ENCODE measurements around the gene ATP8B1. TPM values are rescaled to one million over a fixed set of nuclear protein-coding genes. Genes with fewer than 3 reads are reported as not detected.

ATP8B1 gene
- total RNA-seq, 2 experiments from 2014 or later = 0.18 to 0.38 TPM

GRCh38 chr18:57640749-57641148 is 162.4 kb downstream of the ATP8B1 start:
- Mint-ChIP-seq H3K9me3 (peaks cover 4% of the 10 kb centered on the region), H3K4me3 (no peak overlapping the region), H3K36me3 (ENCODE audit: low read depth) (peaks cover 36% of the 10 kb centered on the region), H3K27ac (no peak overlapping the region), H3K27me3 (no peaks in the 10 kb centered on the region), H3K4me1 (ENCODE audit: low read depth) (peaks cover 27% of the 10 kb centered on the region)
- peak; percentile 24 for ATAC-seq
- no peak for TF ChIP-seq CTCF (IDR thresholded peaks at IDR 0.05)
- ChIA-PET CTCF (no interaction called here), POLR2A (no interaction called here)
- DNase-seq = no peak
- intact Hi-C loops (cut with micrococcal nuclease) = no loop called here

- ATAC-seq (no peak), DNase-seq (no peak)
- Mint-ChIP-seq H3K4me3 (no peak overlapping the region), H3K36me3 (ENCODE audit: low read depth) (peaks cover 36% of the 10 kb centered on the region), H3K27ac (no peak overlapping the region), H3K27me3 (no peaks in the 10 kb centered on the region), H3K9me3 (peaks cover 4% of the 10 kb centered on the region), H3K4me1 (ENCODE audit: low read depth) (peaks cover 30% of the 10 kb centered on the region)
- ChIA-PET CTCF (no interaction called here), POLR2A (no interaction called here)
- no peak for TF ChIP-seq CTCF (IDR thresholded peaks at IDR 0.05)
- intact Hi-C loops (cut with micrococcal nuclease) = no loop called here
Observed at GRCh38 chr18:57640236-57640635, 162.9 kb downstream of the ATP8B1 start.

GRCh38 chr18:57635003-57635822 is 167.9 kb downstream of the ATP8B1 start:
- H3K4me3 Mint-ChIP-seq = no peak overlapping the region
- ATAC-seq = no peak
- ChIA-PET POLR2A (no interaction called here), CTCF (interaction anchor here (1.6 to 1.7 kb wide), 2 partner anchors 225 to 247 kb away, joined by 4 to 6 read pairs; no protein-coding TSS in a partner anchor)
- intact Hi-C loops (cut with micrococcal nuclease) = no loop called here
- peaks cover 20% of the 10 kb centered on the region for H3K4me1 Mint-ChIP-seq (ENCODE audit: low read depth)
- TF ChIP-seq CTCF (IDR thresholded peaks at IDR 0.05) = no peak
- H3K27me3 Mint-ChIP-seq = no peaks in the 10 kb centered on the region
- no peak overlapping the region for H3K27ac Mint-ChIP-seq
- no peak for DNase-seq
- H3K9me3 Mint-ChIP-seq = no peaks in the 10 kb centered on the region
- H3K36me3 Mint-ChIP-seq (ENCODE audit: low read depth) = peaks cover 8% of the 10 kb centered on the region

GRCh38 chr18:57631697-57632096 is 171.4 kb downstream of the ATP8B1 start:
- ATAC-seq (no peak), DNase-seq (no peak)
- Mint-ChIP-seq H3K27ac (peak overlapping the region; percentile 1), H3K9me3 (no peaks in the 10 kb centered on the region), H3K4me1 (ENCODE audit: low read depth) (peaks cover 20% of the 10 kb centered on the region), H3K36me3 (ENCODE audit: low read depth) (peaks cover 5% of the 10 kb centered on the region), H3K4me3 (peak overlapping the region; percentile 97), H3K27me3 (no peaks in the 10 kb centered on the region)
- ChIA-PET POLR2A (interaction anchor here (3.1 kb wide), 1 partner anchor 11 kb away, joined by 22 read pairs; the partner anchor contains the start of gene NARS1), CTCF (interaction anchor here (0.9 to 1.1 kb wide), 2 partner anchors 11 to 40 kb away, joined by 3 read pairs; no protein-coding TSS in a partner anchor)
- no peak for TF ChIP-seq CTCF (IDR thresholded peaks at IDR 0.05)
- intact Hi-C loops (cut with micrococcal nuclease) = loop anchor here (5.0 kb wide), 1 partner anchor 211 kb away; no protein-coding TSS in a partner anchor

Data from activated CD8-positive, alpha-beta T cell treated with anti-CD3 and anti-CD28 coated beads for 36 hours (primary cell).